SK-N-SH treated with all-trans-retinoic acid at 6 μM for 48 hours (cell line): ENCODE results near the gene AGT.

Experiments used
- ARNTL ChIP-seq: fragments of 450-650 bp; formaldehyde crosslinking; IDR thresholded peaks from 2 replicates; pipeline ENCODE4 v1.5.0; 2020; ENCODE audit warnings: low read depth, mild to moderate bottlenecking, moderate library complexity, borderline replicate concordance
- BACH2 ChIP-seq: fragments of 250-450 bp; sonication (Bioruptor Pico); IDR thresholded peaks from 2 replicates; pipeline ENCODE4 v1.9.0; 2021; ENCODE audit warnings: mild to moderate bottlenecking, borderline replicate concordance
- CREB5 ChIP-seq: fragments of 250-450 bp; sonication (Bioruptor Pico); IDR thresholded peaks from 2 replicates; pipeline ENCODE4 v1.5.1; 2020; ENCODE audit warnings: low read depth, mild to moderate bottlenecking, moderate library complexity
- ISL1 ChIP-seq: fragments of 250-450 bp; sonication (Bioruptor Pico); IDR thresholded peaks from 2 replicates; pipeline ENCODE4 v2.1.2; 2022; ENCODE audit warnings: mild to moderate bottlenecking, moderate library complexity
- OSR1 ChIP-seq: fragments of 250-450 bp; sonication (Bioruptor Pico); IDR thresholded peaks from 2 replicates; pipeline ENCODE4 v1.8.0; 2022; ENCODE audit warnings: moderate library complexity, mild to moderate bottlenecking, inconsistent platforms
- PATZ1 ChIP-seq: fragments of 250-450 bp; sonication (Bioruptor Pico); IDR thresholded peaks from 2 replicates; pipeline ENCODE4 v1.8.0; 2020; ENCODE audit warnings: mild to moderate bottlenecking, moderate library complexity, borderline replicate concordance
- POU6F1 ChIP-seq: fragments of 250-450 bp; sonication (Bioruptor Pico); IDR thresholded peaks from 2 replicates; pipeline ENCODE4 v1.8.0; 2021; ENCODE audit warnings: low read depth, mild to moderate bottlenecking, moderate library complexity, borderline replicate concordance
- SNAI2 ChIP-seq: fragments of 250-450 bp; sonication (Bioruptor Pico); IDR thresholded peaks from 2 replicates; pipeline ENCODE4 v1.5.0; 2020; ENCODE audit warnings: mild to moderate bottlenecking, moderate library complexity
- ZFP3 ChIP-seq: fragments of 250-450 bp; sonication (Bioruptor Pico); IDR thresholded peaks from 2 replicates; pipeline ENCODE4 v1.5.0; 2020; ENCODE audit warnings: mild to moderate bottlenecking, moderate library complexity
- ZFP30 ChIP-seq: fragments of 450-650 bp; formaldehyde crosslinking; IDR thresholded peaks from 2 replicates; pipeline ENCODE4 v1.5.0; 2022; ENCODE audit warnings: mild to moderate bottlenecking, moderate library complexity
- ZNF565 ChIP-seq: fragments of 450-650 bp; formaldehyde crosslinking; conservative IDR thresholded peaks from 2 replicates; pipeline ENCODE4 v1.5.0; 2020; ENCODE audit warnings: low read depth, mild to moderate bottlenecking, moderate library complexity

GRCh38 chr1:230706887-230707731 lies 6.8 kb downstream of the AGT start:
- TF ChIP-seq SNAI2 (no peak), ZFP3 (no peak), ZFP30 (CRISPR knock-in tag) (no peak), ZNF565 (CRISPR knock-in tag) (no peak), BACH2 (CRISPR knock-in tag) (no peak), ISL1 (CRISPR knock-in tag) (no peak), OSR1 (no peak), PATZ1 (CRISPR knock-in tag) (no peak), ARNTL (CRISPR knock-in tag) (no peak), CREB5 (CRISPR knock-in tag) (no peak), POU6F1 (no peak)
